ENCODE measurements around the gene UAP1L1. TPM values are rescaled to one million over a fixed set of nuclear protein-coding genes. Genes with fewer than 3 reads are reported as not detected.

Gene UAP1L1
- total RNA-seq, 1 donor = 14.8 TPM

GRCh38 chr9:137089232-137089947, 12.1 kb downstream of the UAP1L1 start:
- no peak for DNase-seq (ENCODE audit: low read depth in 2 of 3, low spot score in 2 of 3)

DNA sequence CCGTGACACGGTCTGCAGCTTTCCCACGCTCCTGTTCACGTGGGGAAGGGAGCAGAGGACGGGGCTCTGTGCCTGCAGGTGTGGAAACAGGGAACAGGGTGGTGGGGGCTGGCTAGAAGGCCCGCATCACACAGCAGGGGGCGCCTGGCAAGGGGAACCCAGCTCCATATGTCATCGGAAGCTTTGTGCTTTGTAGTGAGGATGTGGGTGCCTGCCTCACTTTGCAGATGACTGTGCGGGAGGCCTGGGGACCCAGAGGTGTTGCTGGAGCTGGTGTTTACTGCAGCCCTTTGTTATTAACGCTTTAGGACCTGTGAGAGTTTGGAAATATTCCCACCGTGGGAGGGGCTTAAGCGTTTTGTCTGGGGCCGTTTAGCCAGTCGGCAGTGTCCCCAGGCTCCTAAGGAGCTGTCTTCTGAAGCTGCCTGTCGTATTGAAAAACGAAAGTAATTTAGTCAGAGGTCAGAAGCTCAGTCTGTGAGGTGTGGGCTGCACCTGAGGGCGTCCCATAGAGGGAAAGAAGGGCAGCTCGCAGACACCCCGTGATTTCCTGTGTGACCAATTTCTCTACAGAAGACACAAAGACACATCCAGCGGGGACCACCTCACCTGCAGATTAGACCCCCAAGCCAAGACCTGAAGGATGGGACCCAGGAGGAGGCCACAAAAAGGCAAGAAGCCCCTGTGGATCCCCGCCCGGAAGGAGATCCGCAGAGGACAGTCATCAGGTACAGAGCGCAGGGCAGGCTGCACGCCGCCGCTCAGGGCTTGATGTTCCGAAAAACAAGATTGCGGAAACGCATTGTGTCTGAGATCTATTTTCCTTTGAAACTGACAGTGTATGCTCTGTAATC, 18.6 kb downstream of the UAP1L1 start:
- peak in 2 of 3 donors; percentile 43 to 75 for DNase-seq (ENCODE audit: low read depth in 2 of 3, low spot score in 2 of 3)

DNA sequence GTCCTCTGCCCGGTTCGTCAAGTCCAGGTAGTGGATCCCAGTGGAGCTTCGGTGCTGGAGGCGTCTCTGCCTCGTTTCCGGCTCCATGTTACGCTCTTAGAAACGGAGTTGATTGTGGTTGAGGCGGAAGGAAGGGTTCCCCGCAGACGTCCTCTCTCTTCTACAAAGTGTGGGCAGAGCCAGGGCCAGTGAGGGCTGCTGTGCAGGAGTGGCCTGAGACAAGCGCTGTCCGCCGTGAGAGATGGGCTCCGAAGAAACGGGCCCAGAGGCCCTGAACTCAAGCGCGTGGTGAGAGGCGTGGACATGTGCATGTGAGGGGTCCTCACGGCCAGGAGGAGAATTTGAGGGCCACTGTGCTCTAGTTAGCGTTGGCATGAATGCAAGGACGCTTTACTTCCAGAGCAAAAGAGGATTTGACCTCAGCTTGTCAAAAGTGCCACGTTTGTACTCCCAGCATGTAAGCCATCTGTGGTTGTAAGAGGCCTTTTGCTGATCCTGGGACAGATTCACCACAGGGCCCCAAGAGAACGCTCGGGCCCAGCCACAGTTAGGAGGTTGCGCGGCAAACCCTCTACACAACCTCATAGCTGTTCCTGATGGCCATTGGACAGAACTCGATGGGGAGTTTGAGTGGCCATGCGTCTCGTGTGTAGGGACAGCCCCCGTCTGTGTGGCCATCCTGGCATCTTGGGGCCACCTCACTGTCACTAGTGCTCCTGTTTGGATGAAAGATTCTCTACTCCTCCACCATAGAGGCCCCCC, 19.6 kb downstream of the UAP1L1 start:
- no peak for DNase-seq (ENCODE audit: low read depth in 2 of 3, low spot score in 2 of 3)

DNA sequence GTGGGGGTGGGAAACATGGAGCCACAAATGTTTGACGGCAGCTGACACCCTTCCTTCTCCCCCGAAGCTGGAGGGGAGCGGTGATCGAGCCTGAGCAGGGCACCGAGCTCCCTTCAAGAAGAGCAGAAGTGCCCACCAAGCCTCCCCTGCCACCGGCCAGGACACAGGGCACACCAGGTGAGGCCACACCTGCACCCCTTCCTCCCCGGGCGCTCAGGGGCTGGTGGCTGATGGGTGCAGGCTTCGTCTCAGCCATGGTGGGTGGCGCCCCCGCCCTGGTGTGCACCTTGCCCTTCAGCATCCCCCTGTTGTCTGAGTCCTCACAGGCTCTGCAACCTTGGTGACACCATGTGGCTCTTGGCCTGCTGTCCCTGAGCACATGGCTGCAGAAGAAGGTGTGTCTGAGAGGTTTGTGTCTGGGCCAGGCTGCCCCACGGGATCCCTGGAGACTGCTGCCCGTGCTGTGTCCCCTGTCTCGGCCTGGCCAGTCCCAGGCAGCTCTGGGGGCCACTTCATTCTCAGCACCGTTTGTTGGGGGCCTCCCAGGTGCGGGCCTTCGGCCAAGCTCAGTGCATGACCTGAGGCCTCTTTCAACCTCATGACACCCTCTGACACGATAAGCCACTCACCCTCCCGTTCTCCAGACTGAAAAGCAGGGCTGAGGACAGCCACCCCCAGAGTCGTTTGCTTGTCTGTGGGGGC, 20.6 kb downstream of the UAP1L1 start:
- no peak for DNase-seq (ENCODE audit: low read depth in 2 of 3, low spot score in 2 of 3)

GRCh38 chr9:137099231-137099630, 21.9 kb downstream of the UAP1L1 start:
- DNase-seq (ENCODE audit: low read depth in 2 of 3, low spot score in 2 of 3) = no peak

- no peak for DNase-seq (ENCODE audit: low read depth in 2 of 3, low spot score in 2 of 3)
Measured at GRCh38 chr9:137103206-137103999, 26.1 kb downstream of the UAP1L1 start.

DNA sequence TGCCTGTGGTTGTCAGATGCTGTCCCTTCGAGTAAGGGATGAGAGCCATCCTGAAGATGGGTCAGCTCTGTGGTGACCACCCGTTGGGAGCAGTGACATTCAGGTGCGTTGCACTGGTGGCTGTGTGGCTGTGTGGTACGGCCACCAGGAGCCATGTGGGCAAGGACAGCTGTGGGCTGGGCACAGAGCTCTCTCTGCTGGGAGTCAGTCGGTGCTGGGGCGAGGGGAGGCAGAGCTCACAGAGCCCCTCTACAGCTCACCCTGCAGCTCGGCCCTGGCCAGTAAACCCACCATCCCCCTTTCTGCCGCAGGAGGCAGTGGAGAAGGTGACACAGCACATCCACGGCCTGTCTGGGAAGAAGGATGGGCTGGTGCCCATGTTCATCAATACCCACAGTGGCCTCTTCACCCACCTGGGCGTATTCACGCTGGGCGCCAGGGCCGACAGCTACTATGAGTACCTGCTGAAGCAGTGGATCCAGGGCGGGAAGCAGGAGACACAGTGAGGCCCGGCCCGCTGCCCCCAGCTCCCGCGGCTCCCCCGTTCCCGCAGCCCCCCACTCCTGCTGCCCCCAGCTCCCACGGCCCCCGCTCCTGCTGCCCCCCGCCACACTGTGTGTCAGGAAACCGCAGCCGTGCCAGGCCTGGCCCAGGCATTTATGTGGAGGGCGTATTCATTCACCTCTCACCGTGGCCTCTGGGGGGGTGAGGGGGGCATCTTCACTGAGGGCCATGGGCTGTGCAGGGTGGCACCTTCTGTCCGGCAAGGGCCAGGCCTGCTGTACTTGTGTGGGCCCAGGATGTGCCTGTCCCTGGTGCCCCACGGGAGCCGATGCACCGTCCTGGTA, 28.7 kb downstream of the UAP1L1 start:
- no peak for DNase-seq (ENCODE audit: low read depth in 2 of 3, low spot score in 2 of 3)

DNA sequence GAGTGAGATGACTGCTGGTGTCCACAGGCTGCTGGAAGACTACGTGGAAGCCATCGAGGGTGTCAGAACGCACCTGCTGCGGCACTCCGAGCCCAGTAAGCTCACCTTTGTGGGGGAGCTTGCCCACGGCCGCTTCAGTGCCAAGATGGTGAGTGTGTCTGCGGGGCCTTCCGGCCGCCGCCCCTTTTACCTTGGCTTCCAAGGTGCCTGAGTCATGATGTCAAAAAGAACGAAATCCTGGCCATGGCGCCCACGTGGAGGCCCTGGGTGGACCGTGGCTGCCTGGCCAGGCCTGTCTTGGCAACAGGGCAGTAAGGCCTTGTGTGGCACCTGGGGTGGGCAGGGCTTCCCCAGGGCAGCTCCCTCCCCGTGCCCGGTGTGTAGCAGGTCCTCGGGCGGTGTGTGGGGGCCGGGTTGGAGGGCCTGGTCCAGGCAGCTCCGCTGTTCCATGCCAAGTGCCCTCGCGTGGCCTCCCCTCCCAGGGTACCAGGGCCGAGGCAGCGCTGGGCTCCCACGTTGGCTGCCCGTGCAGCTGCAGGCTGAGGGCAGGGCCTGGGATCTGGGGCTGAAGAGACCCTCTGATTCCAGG, 29.4 kb downstream of the UAP1L1 start:
- no peak for DNase-seq (ENCODE audit: low read depth in 2 of 3, low spot score in 2 of 3)

DNA sequence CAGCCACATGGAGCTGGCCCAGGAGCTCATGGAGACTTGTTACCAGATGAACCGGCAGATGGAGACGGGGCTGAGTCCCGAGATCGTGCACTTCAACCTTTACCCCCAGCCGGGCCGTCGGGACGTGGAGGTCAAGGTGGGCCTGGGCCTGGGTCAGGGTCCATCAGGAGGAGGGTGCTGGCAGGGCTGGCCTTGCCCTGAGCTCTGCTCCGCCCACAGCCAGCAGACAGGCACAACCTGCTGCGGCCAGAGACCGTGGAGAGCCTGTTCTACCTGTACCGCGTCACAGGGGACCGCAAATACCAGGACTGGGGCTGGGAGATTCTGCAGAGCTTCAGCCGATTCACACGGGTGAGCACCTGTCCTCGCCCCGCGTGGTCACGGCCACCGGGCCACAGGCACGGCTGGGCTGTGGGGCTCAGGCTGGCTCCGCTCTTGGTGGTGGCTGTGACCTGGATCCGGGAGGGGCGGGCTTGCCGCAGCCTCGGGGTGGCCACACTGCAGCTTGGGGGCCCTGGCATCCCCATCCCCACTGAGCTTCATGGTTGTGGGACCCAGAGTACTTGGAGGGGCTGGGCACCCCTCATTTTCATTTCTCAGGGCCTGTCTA, 30.1 kb downstream of the UAP1L1 start:
- no peak for DNase-seq (ENCODE audit: low read depth in 2 of 3, low spot score in 2 of 3)

DNA sequence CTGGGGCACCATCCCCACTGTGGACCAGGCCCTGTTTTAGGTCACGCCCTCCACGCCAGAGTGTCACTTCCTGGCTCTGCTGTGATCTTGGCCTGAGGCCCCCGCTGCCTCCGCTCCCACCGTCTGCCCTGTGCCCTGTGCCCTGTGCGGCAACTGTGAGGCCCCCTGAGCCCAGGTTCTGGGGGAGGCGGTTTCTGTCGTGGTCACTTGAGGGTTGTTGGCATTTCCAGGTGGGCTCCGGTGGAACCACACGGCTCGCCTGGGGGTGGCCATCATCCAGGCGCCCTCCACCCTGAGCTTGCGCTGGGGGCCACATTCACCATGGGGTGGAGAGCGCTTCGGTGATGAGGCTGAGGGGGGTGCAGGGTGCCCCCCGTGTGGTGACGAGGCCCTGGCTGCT, 30.7 kb downstream of the UAP1L1 start:
- no peak for DNase-seq (ENCODE audit: low read depth in 2 of 3, low spot score in 2 of 3)

GRCh38 chr9:137108608-137109249, 31.4 kb downstream of the UAP1L1 start:
- no peak for DNase-seq (ENCODE audit: low read depth in 2 of 3, low spot score in 2 of 3)

GRCh38 chr9:137109250-137110146, 32.2 kb downstream of the UAP1L1 start:
- no peak for DNase-seq (ENCODE audit: low read depth in 2 of 3, low spot score in 2 of 3)

- no peak for DNase-seq (ENCODE audit: low read depth in 2 of 3, low spot score in 2 of 3)
Measured at GRCh38 chr9:137110147-137110910, 33.0 kb downstream of the UAP1L1 start.

DNA sequence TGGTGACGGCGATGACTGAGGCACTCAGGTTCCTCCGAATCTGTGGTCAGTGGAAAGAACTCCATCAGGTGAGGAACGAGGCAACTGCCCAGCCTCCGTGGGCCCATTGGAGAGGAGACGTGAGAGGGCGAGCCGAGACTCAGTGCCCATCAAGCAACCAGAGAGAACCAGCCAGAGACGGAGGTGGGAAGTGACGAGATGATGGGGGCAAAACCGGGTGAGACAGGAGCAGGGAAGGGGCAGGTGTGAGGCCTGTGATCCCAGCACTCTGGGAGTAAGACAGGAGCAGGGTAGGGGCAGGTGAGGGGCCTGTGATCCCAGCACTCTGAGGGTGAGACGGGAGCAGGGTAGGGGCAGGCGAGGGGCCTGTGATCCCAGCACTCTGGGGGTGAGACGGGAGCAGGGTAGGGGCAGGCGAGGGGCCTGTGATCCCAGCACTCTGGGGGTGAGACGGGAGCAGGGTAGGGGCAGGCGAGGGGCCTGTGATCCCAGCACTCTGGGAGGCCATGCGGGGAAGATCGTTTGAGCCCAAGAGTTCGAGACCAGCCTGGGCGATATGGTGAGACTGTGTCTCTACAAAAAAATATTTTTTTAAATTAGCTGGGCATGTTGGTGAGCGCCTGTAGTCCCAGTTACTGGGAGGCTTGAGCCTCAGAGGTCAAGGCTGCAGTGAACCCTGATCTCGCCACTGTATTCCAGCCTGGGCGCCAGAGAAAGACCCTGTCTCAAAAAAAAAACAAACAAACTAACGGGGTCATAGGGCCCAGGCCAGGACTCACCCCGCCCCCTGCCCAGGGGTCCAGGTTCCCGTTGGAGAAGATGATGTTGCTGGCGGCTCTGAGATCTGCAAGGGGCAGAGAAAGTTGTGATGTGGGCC, 33.8 kb downstream of the UAP1L1 start:
- no peak for DNase-seq (ENCODE audit: low read depth in 2 of 3, low spot score in 2 of 3)
